Spleen (tissue), 11 donors: ENCODE results near the gene TSHZ2. TPM values are rescaled to one million over a fixed set of nuclear protein-coding genes. Genes with fewer than 3 reads are reported as not detected.

Experiments
- DNase-seq: peaks from one replicate; pipeline ENCODE4 v3.0.0-alpha.2; 2020
- H3K27ac ChIP-seq, 8 donors: fragments of 200-600 bp; sonication (generic) in 7 of 8; 1 replicate in 4 of 8; 2 replicates in 4 of 8; pipeline versions ENCODE4 v1.5.0 to v1.8.0; 2016 to 2021; ENCODE audit warnings: inconsistent platforms in 4 of 8, mild to moderate bottlenecking in 4 of 8, moderate library complexity in 1 of 8
- H3K27me3 ChIP-seq, 7 donors: fragments of 200-600 bp; sonication (generic) in 6 of 7; replicated peaks in 1 of 7; 1 replicate in 4 of 7; 2 replicates in 3 of 7; pipeline versions ENCODE4 v1.5.0 to v1.8.0; 2016 to 2021; ENCODE audit warnings: inconsistent platforms in 3 of 7, mild to moderate bottlenecking in 1 of 7
- H3K36me3 ChIP-seq, 6 donors: fragments of 200-600 bp; sonication (generic) in 5 of 6; 1 replicate in 4 of 6; 2 replicates in 2 of 6; pipeline versions ENCODE4 v1.5.0 to v1.8.0; 2016 to 2021; ENCODE audit warnings: inconsistent platforms in 2 of 6
- H3K4me1 ChIP-seq, 6 donors: fragments of 200-600 bp; sonication (generic) in 5 of 6; 1 replicate in 3 of 6; 2 replicates in 3 of 6; pipeline versions ENCODE4 v1.5.0 to v1.8.0; 2016 to 2021; ENCODE audit warnings: inconsistent platforms in 3 of 6
- H3K4me3 ChIP-seq, 8 donors: fragments of 200-600 bp; sonication (generic) in 7 of 8; 1 replicate in 4 of 8; 2 replicates in 4 of 8; pipeline versions ENCODE4 v1.5.0 to v1.8.0; 2016 to 2021; ENCODE audit warnings: inconsistent platforms in 4 of 8, mild to moderate bottlenecking in 4 of 8, moderate library complexity in 2 of 8
- H3K9me3 ChIP-seq, 8 donors: fragments of 200-600 bp; sonication (generic) in 7 of 8; 1 replicate in 4 of 8; 2 replicates in 4 of 8; pipeline versions ENCODE4 v1.5.0 to v1.8.0; 2016 to 2021; ENCODE audit warnings: inconsistent platforms in 4 of 8
- POLR2A ChIP-seq, 3 donors: fragments of 450-650 bp; IDR thresholded peaks; one replicate each; pipeline ENCODE4 v1.5.1; 2017; ENCODE audit warnings: antibody characterized with exemption in 3 of 3, mild to moderate bottlenecking in 1 of 3
- POLR2AphosphoS5 ChIP-seq, 3 donors: sonication (generic); formaldehyde crosslinking; IDR thresholded peaks; one replicate each; pipeline ENCODE4 v1.5.1; 2017; ENCODE audit warnings: antibody characterized with exemption in 3 of 3
- WGBS, 5 donors: extraction: QIAGEN DNeasy Blood & Tissue Kit in 3 of 5; methylation state at CpG; one replicate each; pipeline versions ENCODE4 v1.1.5 to v1.1.7; 2013 to 2018; 5-methylcytosine and 5-hydroxymethylcytosine counted together
- intact Hi-C: fragments of 100-400 bp; cut with DNase I; formaldehyde crosslinking; loops from one replicate; pipeline ENCODE4 v1.15.0; 2023; ENCODE audit warnings: low total_unique reads
- polyA plus RNA-seq, 3 donors: library from polyadenylated mRNA; stranded (reverse); fragments of 200-250 nt; gene quantifications; one replicate each; pipeline ENCODE4 v1.2.1, GENCODE V29; 2013
- total RNA-seq, 7 donors: library from RNA; depleted of rRNA in 3 of 7; stranded (reverse); fragments of >200 nt in 3 of 7; fragmentation: NEBNext Ultra II Directional in 4 of 7; extraction: Animal tissue kit (Norgen Biotek cat#: 25700) in 4 of 7; gene quantifications; one replicate each; pipeline versions ENCODE4 v1.1.0 to v1.2.1, GENCODE V29; 2016 to 2021
- TF ChIP-seq, protein P1 (sequence below), 11 experiments: fragments of 200-600 bp in 7 of 11; fragments of 450-650 bp in 4 of 11; sonication (generic) in 4 of 11; IDR thresholded peaks in 8 of 11; conservative IDR thresholded peaks in 3 of 11; 1 replicate in 7 of 11; 2 replicates in 4 of 11; pipeline versions ENCODE4 v1.4.0 to v1.8.0; 2016 to 2021; ENCODE audit warnings: antibody characterized with exemption in 11 of 11, inconsistent platforms in 4 of 11, mild to moderate bottlenecking in 1 of 11
- donor health status: healthy with polysubstance abuse.
- donor health status: DM: no; HTN: no; CAD: no; lungs with moderate emphysema.
- donor health status: DM: no; HTN: no; CAD: no.
- donor health status: Bipolar disorder and iron deficiency.
- donor health status: healthy.
- donor health status: DM: no; HTN: no; CAD: no.
- donor health status: DM: yes; HTN: yes; CAD: no.

The TSHZ2 gene
- total and polyA plus RNA-seq, 10 donors: 0.86 to 19.2 (median 15.7) TPM

GRCh38 chr20:53389516-53390300 is 417.6 kb downstream of the TSHZ2 start:
- Histone ChIP-seq H3K36me3 (no peaks in the 10 kb centered on the region), H3K4me1 (no peaks in the 10 kb centered on the region), H3K4me3 (no peak overlapping the region), H3K27ac (no peak overlapping the region), H3K27me3 (peaks cover 0 to 11% (median 0%) of the 10 kb centered on the region in 7 donors), H3K9me3 (no peaks in the 10 kb centered on the region)
- WGBS, 5 donors: 89 to 96% (median 92%) methylated on average over 10 of the region's 10 CpGs
- TF ChIP-seq, protein P1, sequence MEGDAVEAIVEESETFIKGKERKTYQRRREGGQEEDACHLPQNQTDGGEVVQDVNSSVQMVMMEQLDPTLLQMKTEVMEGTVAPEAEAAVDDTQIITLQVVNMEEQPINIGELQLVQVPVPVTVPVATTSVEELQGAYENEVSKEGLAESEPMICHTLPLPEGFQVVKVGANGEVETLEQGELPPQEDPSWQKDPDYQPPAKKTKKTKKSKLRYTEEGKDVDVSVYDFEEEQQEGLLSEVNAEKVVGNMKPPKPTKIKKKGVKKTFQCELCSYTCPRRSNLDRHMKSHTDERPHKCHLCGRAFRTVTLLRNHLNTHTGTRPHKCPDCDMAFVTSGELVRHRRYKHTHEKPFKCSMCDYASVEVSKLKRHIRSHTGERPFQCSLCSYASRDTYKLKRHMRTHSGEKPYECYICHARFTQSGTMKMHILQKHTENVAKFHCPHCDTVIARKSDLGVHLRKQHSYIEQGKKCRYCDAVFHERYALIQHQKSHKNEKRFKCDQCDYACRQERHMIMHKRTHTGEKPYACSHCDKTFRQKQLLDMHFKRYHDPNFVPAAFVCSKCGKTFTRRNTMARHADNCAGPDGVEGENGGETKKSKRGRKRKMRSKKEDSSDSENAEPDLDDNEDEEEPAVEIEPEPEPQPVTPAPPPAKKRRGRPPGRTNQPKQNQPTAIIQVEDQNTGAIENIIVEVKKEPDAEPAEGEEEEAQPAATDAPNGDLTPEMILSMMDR (IDR thresholded peaks at IDR 0.05 in 8 of 11, conservative IDR thresholded peaks at IDR 0.05 in 3 of 11): no peak
- no peak for TF ChIP-seq POLR2AphosphoS5 (IDR thresholded peaks at IDR 0.05)
- TF ChIP-seq POLR2A (IDR thresholded peaks at IDR 0.05): no peak
- DNase-seq: no peak
- intact Hi-C loops: no loop called here

GRCh38 chr20:53390770-53391169 is 418.6 kb downstream of the TSHZ2 start:
- Histone ChIP-seq H3K27ac (no peak overlapping the region), H3K9me3 (no peaks in the 10 kb centered on the region), H3K27me3 (peaks cover 0 to 13% (median 0%) of the 10 kb centered on the region in 7 donors), H3K4me3 (no peak overlapping the region), H3K36me3 (no peaks in the 10 kb centered on the region), H3K4me1 (no peaks in the 10 kb centered on the region)
- DNase-seq: no peak
- intact Hi-C loops: no loop called here
- WGBS, 5 donors: 72 to 95% (median 92%) methylated on average over 2 of the region's 2 CpGs
- no peak for TF ChIP-seq POLR2A (IDR thresholded peaks at IDR 0.05)

- H3K4me3 ChIP-seq: no peak overlapping the region
- no peak for DNase-seq
- intact Hi-C loops: no loop called here
- H3K27me3 ChIP-seq: peaks cover 0 to 19% (median 0%) of the 10 kb centered on the region in 7 donors
- no peaks in the 10 kb centered on the region for H3K36me3 ChIP-seq
- H3K27ac ChIP-seq: no peak overlapping the region
- no peaks in the 10 kb centered on the region for H3K9me3 ChIP-seq
- no peaks in the 10 kb centered on the region for H3K4me1 ChIP-seq
- TF ChIP-seq, protein P1 (IDR thresholded peaks at IDR 0.05 in 8 of 11, conservative IDR thresholded peaks at IDR 0.05 in 3 of 11): no peak
- TF ChIP-seq POLR2AphosphoS5 (IDR thresholded peaks at IDR 0.05) (no peak), POLR2A (IDR thresholded peaks at IDR 0.05) (no peak)
Measured at GRCh38 chr20:53394433-53394832, 422.3 kb downstream of the TSHZ2 start.

DNA sequence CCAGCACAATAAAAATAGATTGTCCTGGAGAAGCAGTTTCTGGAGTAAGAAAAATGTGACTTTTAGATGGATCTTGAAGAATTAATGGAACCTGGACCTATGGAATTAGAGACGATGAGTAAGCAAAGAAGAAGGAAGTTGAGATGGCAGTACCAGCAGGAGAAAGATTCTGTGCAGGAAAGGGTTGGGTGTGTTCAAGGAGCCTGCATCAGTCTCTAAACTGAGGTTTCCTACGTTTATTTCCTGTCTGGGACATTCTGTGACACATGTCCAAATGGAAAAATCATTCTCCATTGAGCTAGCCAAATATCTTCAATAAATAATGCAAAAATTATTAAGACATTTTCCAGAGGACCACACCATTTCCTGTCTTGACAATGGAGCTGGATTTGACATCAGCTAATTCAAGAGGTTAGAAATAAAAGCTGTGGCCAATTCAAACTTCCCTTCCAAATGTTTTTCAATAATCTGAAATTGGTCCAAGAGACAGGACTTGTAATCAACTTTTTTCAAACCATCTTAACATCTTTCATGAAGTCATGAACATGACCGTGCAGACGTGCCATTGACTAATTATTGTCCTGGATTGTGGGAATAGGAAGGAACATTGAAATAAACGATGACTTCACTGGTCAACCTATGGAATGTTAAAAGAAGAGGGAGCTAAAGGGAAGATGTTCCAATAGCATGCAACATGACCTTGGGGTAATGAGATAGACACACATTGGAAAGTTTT is 423.2 kb downstream of the TSHZ2 start:
- Histone ChIP-seq H3K27me3 (peaks cover 0 to 19% (median 0%) of the 10 kb centered on the region in 7 donors), H3K36me3 (no peaks in the 10 kb centered on the region), H3K9me3 (peaks cover 0 to 2% (median under 1%) of the 10 kb centered on the region in 8 donors), H3K4me3 (no peak overlapping the region), H3K27ac (no peak overlapping the region), H3K4me1 (peaks cover 0 to 4% (median 0%) of the 10 kb centered on the region in 6 donors)
- 38 to 50% (median 47%) methylated on average over 5 of the region's 5 CpGs for WGBS, 5 donors
- TF ChIP-seq POLR2A (IDR thresholded peaks at IDR 0.05) (no peak), POLR2AphosphoS5 (IDR thresholded peaks at IDR 0.05) (no peak)
- TF ChIP-seq, protein P1 (IDR thresholded peaks at IDR 0.05 in 8 of 11, conservative IDR thresholded peaks at IDR 0.05 in 3 of 11): no peak
- intact Hi-C loops: no loop called here
- no peak for DNase-seq
